ENCODE results near the gene TAGLN.

DNA sequence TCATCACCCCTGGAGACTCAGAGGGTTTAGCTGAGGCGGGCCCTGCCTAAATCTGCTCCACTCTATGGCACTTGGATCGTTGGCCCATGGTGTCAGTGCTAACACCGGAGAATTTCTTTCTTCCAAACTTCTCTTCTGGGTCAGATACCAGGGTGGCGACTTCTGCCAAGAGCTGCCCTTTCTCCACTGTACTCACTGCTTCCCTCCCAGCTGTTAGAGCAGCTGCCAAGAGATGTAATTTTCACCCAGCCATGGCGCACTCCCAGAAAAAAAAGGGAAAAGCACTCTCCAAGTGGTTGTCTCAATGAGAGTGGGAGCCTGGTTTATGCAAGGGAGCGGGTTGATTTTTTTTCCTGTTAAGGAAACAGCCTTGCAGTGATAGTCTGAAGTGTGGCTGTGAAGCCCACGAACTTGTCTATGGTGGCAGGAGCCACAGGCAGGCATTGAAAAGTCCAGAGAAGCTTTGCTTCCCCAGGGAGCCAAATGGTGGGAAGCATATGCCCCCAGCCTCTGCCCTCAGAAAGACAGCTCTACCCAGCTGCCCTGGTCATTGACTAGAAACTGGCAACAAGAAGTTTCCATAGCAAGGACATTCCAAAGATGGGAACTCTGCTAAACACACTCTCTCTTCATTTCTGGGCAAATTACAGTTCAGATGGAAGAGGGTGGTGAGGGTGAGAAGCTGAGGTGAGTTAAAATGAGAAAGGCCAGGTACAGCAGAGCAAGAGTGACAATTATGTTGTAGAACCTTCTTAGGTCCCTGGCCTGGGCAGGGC is 22.0 kb downstream of the TAGLN start:
- TF ChIP-seq, protein P1, sequence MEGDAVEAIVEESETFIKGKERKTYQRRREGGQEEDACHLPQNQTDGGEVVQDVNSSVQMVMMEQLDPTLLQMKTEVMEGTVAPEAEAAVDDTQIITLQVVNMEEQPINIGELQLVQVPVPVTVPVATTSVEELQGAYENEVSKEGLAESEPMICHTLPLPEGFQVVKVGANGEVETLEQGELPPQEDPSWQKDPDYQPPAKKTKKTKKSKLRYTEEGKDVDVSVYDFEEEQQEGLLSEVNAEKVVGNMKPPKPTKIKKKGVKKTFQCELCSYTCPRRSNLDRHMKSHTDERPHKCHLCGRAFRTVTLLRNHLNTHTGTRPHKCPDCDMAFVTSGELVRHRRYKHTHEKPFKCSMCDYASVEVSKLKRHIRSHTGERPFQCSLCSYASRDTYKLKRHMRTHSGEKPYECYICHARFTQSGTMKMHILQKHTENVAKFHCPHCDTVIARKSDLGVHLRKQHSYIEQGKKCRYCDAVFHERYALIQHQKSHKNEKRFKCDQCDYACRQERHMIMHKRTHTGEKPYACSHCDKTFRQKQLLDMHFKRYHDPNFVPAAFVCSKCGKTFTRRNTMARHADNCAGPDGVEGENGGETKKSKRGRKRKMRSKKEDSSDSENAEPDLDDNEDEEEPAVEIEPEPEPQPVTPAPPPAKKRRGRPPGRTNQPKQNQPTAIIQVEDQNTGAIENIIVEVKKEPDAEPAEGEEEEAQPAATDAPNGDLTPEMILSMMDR (IDR thresholded peaks at IDR 0.05; ENCODE audit: low read depth, low read length, poor library complexity, severe bottlenecking) = no peak
- no peak for TF ChIP-seq EZH2phosphoT487 (IDR thresholded peaks at IDR 0.05; ENCODE audit: borderline replicate concordance, low read length)

Data from DOHH2 (cell line).